ENCODE measurements around the gene PALM. TPM values are rescaled to one million over a fixed set of nuclear protein-coding genes. Genes with fewer than 3 reads are reported as not detected.

Gene PALM
- total RNA-seq, 3 donors from 2014 or later, result 8.1 to 58.4 (median 13.0) TPM

DNA sequence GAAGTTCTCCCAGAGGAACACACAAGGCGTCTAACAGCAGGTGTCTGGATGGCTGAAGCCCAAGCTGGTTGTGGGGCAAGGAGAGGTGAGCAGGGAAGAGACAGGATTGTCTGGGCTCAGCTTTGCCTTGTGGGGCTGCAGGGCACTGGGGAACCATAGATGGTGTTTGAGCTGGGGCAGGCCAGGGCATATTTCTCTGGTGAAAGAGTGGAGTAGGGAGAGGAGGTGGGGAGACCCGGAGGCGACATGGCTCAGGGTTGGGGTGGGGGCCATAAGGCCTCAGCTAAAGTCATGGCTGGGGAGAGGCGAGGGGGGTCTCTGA is 5.4 kb upstream of the PALM start:
- TF ChIP-seq, protein P1, sequence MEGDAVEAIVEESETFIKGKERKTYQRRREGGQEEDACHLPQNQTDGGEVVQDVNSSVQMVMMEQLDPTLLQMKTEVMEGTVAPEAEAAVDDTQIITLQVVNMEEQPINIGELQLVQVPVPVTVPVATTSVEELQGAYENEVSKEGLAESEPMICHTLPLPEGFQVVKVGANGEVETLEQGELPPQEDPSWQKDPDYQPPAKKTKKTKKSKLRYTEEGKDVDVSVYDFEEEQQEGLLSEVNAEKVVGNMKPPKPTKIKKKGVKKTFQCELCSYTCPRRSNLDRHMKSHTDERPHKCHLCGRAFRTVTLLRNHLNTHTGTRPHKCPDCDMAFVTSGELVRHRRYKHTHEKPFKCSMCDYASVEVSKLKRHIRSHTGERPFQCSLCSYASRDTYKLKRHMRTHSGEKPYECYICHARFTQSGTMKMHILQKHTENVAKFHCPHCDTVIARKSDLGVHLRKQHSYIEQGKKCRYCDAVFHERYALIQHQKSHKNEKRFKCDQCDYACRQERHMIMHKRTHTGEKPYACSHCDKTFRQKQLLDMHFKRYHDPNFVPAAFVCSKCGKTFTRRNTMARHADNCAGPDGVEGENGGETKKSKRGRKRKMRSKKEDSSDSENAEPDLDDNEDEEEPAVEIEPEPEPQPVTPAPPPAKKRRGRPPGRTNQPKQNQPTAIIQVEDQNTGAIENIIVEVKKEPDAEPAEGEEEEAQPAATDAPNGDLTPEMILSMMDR (IDR thresholded peaks at IDR 0.05), result no peak
- ATAC-seq, result no peak
- Histone ChIP-seq H3K4me3 (no peak overlapping the region), H3K9me3 (no peaks in the 10 kb centered on the region), H3K4me1 (ENCODE audit: low read depth) (no peaks in the 10 kb centered on the region), H3K36me3 (ENCODE audit: low read depth) (no peaks in the 10 kb centered on the region)
- intact Hi-C loops (cut with DNase I, micrococcal nuclease), result no loop called here
- no peak for DNase-seq

DNA sequence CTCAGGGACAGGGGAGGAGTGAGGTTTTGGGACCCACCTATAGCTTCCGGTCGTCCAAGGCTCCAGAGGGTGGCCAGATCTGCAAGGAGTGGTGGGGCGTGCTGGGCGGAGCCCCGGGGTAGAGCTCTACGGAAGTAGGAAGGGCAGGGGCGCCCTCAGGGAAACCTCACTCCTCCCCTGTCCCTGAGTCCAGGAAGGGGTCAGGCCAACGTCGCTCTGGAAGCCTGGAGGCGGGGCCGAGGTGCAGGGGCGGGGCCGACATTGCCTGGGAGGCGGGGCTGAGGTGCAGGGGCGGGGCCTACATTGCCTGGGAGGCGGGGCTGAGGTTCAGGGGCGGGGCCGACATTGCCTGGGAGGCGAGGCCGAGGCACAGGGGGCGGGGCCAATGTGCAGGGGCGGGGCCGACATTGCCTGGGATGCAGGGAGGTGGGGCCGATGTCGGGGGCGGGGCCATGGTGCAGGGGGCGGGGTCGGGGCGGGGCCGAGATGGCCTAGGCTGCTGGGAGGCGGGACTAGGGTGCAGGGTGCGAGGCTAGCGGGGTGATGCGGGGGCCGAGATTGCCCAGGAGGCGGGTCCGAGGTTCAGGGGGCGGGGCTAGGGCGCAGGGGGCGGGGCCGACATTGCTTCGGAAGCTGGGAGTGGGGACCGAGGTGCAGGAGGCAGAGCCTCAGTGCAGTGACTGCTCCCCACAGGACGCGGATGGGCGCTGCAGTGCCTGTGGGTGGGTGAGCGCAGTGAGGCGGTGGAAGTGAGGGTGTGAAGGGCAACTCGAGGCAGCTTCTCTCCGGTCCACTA is 4.9 kb upstream of the PALM start:
- TF ChIP-seq, protein P1 (IDR thresholded peaks at IDR 0.05), result no peak
- Histone ChIP-seq H3K36me3 (ENCODE audit: low read depth) (no peaks in the 10 kb centered on the region), H3K9me3 (no peaks in the 10 kb centered on the region), H3K4me3 (no peak overlapping the region), H3K4me1 (ENCODE audit: low read depth) (no peaks in the 10 kb centered on the region)
- peak; percentile 67 to 85 (median 74) for DNase-seq
- peak; percentile 93 for ATAC-seq
- intact Hi-C loops (cut with DNase I, micrococcal nuclease), result no loop called here

DNA sequence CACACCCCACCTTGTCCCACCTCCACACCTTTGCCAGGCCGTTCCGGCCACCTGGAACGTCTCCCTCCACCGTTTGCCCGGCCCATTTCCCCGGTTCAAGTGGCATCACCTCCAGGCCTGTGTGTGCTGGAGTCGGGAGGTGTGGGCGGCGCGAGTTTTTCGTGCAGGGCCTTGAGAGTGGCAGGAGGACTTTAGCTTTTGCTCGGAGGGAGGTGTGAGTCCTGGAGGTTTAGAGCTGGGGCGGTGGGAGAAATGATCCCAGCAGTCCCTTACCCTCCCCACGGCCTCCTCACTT is 4.3 kb upstream of the PALM start:
- no peak for DNase-seq
- no peak for ATAC-seq
- intact Hi-C loops (cut with DNase I, micrococcal nuclease), result no loop called here
- Histone ChIP-seq H3K9me3 (no peaks in the 10 kb centered on the region), H3K4me1 (ENCODE audit: low read depth) (peaks cover 4% of the 10 kb centered on the region), H3K36me3 (ENCODE audit: low read depth) (no peaks in the 10 kb centered on the region), H3K4me3 (no peak overlapping the region)
- TF ChIP-seq, protein P1 (IDR thresholded peaks at IDR 0.05), result no peak

DNA sequence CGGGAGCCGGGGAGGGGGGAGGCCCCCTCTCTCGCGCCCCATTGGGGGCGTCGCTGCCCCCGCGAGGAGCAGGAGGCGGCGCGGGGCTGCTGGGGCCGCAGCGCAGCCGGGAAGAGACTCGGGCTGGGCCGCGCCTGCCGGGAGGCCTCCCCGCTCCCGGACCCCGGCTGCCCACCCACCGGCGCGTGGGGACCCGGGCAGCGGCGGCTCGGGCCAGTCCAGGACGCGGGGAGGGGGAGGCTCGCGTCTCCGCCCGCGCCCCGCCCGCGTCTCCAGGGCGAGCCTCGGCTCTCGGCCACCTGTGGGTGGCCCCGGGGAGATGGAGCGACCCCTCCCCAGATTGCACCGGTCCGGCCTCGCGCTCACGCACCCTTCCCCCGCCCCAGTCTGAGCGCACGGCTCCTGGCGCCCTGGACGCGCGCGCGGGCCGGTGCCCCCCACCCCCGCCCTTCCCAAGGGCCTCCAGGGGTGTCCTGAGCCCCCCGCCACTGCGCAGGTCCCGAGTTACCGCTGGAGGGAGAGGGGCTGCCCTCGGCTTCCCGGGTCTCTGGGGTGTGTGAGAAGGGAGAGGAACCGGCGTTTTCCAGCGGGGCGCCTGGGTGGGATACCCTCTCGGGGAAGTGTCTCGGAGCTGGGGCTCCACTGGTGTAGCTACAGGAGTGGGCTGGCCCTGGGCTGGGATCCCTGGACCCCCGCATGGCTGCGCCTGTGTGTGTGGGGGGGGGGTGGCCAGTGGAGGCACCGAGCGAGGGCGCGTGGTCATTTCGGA is 645 bp downstream of the PALM start:
- intact Hi-C loops (cut with DNase I, micrococcal nuclease), result no loop called here
- H3K36me3 ChIP-seq (ENCODE audit: low read depth), result no peaks in the 10 kb centered on the region
- peak overlapping the region; percentile 14 for H3K4me3 ChIP-seq
- H3K9me3 ChIP-seq, result no peaks in the 10 kb centered on the region
- peaks cover 4% of the 10 kb centered on the region for H3K4me1 ChIP-seq (ENCODE audit: low read depth)
- DNase-seq (no peak), ATAC-seq (no peak)
- TF ChIP-seq, protein P1 (IDR thresholded peaks at IDR 0.05), result no peak

DNA sequence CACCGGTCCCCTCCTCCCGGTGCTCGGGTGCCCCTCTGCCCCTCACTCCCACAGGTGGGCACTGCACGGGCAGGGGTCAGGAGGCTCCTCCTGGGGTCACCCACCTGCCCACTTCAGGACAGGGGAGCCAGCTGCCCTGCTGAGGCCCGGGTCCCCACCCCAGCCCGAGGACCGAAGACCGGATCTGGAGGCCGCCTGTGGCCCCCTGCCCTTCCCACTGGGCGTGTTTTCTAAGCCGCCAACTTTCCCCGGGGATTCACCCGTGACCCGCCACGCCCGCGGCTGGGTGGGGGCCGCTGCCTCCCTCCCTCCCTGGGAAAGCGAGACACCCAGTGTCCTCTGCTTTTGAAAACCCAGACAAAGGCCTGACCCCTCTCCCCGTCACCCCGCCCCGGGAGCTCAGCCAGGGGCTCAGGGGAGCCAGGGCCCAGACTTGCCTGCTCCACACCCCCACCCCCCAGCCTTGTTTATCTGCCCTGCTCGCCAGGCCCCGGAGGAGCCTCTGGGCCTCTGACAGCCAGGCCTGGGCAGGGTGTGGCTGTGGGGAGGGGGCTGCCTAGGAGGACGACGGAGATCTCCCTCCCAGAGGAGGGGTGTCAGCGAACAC is 1.3 kb downstream of the PALM start:
- TF ChIP-seq, protein P1 (IDR thresholded peaks at IDR 0.05), result no peak
- H3K4me1 ChIP-seq (ENCODE audit: low read depth), result peaks cover 4% of the 10 kb centered on the region
- ATAC-seq (peak; percentile 16), DNase-seq (no peak)
- no peaks in the 10 kb centered on the region for H3K9me3 ChIP-seq
- H3K36me3 ChIP-seq (ENCODE audit: low read depth), result no peaks in the 10 kb centered on the region
- intact Hi-C loops (cut with DNase I, micrococcal nuclease), result no loop called here
- H3K4me3 ChIP-seq, result no peak overlapping the region
